Endothelial cell of umbilical vein (primary cell): ENCODE data around the gene ZNF362. TPM values are rescaled to one million over a fixed set of nuclear protein-coding genes. Genes with fewer than 3 reads are reported as not detected.

Experiments used
- BruUV-seq: library from RNA; stranded (reverse); fragments of 400-500 nt; replicated peaks from 2 replicates; lab custom pipeline; 2021; lab: Mats Ljungman, UMichigan
- CTCF ChIA-PET: fragments of 300-600, 350-600 bp; sonication (Branson Sonifier 250); formaldehyde crosslinking; loops from one replicate; lab custom pipeline; 2021; ENCODE audit warnings: antibody characterized with exemption, inconsistent platforms; lab: Charles Lee
- POLR2A ChIA-PET: fragments of 300-600, 350-600 bp; sonication (Branson Sonifier 250); formaldehyde crosslinking; loops from one replicate; lab custom pipeline; 2021; ENCODE audit warnings: antibody characterized with exemption, inconsistent platforms; lab: Charles Lee
- DNase-seq: peaks from one replicate; pipeline ENCODE4 v3.0.0-alpha.2; 2011; ENCODE audit warnings: low read depth, low spot score
- FAIRE-seq: peaks from 2 replicates; lab custom pipeline; 2011; peaks lifted over from hg19 to GRCh38; lab: Jason Lieb, UNC
- H2AFZ ChIP-seq: 2 replicates; pipeline ENCODE4 v1.6.0; 2012; ENCODE audit warnings: low read depth, low read length, control low read depth, inconsistent platforms
- H3K27ac ChIP-seq: 2 replicates; pipeline ENCODE4 v1.5.1; 2011; ENCODE audit warnings: low read depth, mild to moderate bottlenecking, control low read depth, low read length, moderate library complexity; ENCODE audit not compliant: insufficient read depth
- H3K27me3 ChIP-seq, 2 experiments: 2 replicates each; pipeline versions ENCODE4 v1.6.0 to v1.6.1; 2011; ENCODE audit warnings: low read length in 2 of 2, mixed read lengths in 1 of 2; ENCODE audit not compliant: control insufficient read depth in 2 of 2, insufficient read depth in 2 of 2
- H3K36me3 ChIP-seq, 2 experiments: 2 replicates in 1 of 2; 3 replicates in 1 of 2; pipeline ENCODE4 v1.5.1; 2011; ENCODE audit warnings: low read length in 2 of 2, mild to moderate bottlenecking in 1 of 2, moderate library complexity in 1 of 2; ENCODE audit not compliant: control insufficient read depth in 2 of 2, insufficient read depth in 2 of 2; ENCODE audit errors: extremely low read depth in 1 of 2
- H3K4me1 ChIP-seq: 3 replicates; pipeline ENCODE4 v1.5.1; 2011; ENCODE audit warnings: mild to moderate bottlenecking, low read length; ENCODE audit not compliant: control insufficient read depth, insufficient read depth; ENCODE audit errors: extremely low read depth
- H3K4me2 ChIP-seq: 2 replicates; pipeline ENCODE4 v1.6.1; 2011; ENCODE audit warnings: low read length, control low read depth, mixed read lengths; ENCODE audit not compliant: insufficient read depth
- H3K4me3 ChIP-seq, 3 experiments: fragments of 200-600 bp in 1 of 3; sonication (generic), shearing (Covaris generic) in 1 of 3; replicated peaks in 1 of 3; 2 replicates each; pipeline ENCODE4 v1.5.1; 2011 to 2016; ENCODE audit warnings: control low read depth in 3 of 3, low read length in 3 of 3, mild to moderate bottlenecking in 2 of 3, inconsistent platforms in 1 of 3, low read depth in 1 of 3, moderate library complexity in 1 of 3; ENCODE audit not compliant: insufficient read depth in 1 of 3
- H3K79me2 ChIP-seq: 2 replicates; pipeline ENCODE4 v1.6.0; 2012; ENCODE audit warnings: low read length, inconsistent platforms; ENCODE audit not compliant: control insufficient read depth, insufficient read depth
- H3K9ac ChIP-seq: replicated peaks from 2 replicates; pipeline ENCODE3; 2011; ENCODE audit warnings: low read length, control low read depth; ENCODE audit not compliant: insufficient read depth; ENCODE audit errors: extremely low read depth
- H3K9me1 ChIP-seq: replicated peaks from 3 replicates; pipeline ENCODE4 v1.6.0; 2011; ENCODE audit warnings: mild to moderate bottlenecking, low read length; ENCODE audit not compliant: control insufficient read depth, insufficient read depth; ENCODE audit errors: extremely low read depth
- H3K9me3 ChIP-seq: replicated peaks from 2 replicates; pipeline ENCODE4 v1.5.1; 2012; ENCODE audit warnings: low read length, inconsistent platforms; ENCODE audit not compliant: control insufficient read depth, insufficient read depth
- H4K20me1 ChIP-seq: replicated peaks from 2 replicates; pipeline ENCODE3; 2011; ENCODE audit warnings: mild to moderate bottlenecking, low read length; ENCODE audit not compliant: control insufficient read depth, insufficient read depth; ENCODE audit errors: extremely low read depth
- CTCF ChIP-seq, 2 donors: IDR thresholded peaks; 1 replicate in 1 of 2; 2 replicates in 1 of 2; pipeline ENCODE4 v1.5.1; 2011; ENCODE audit warnings: low read length in 2 of 2, mild to moderate bottlenecking in 2 of 2, moderate library complexity in 2 of 2, control low read depth in 1 of 2, inconsistent platforms in 1 of 2, low read depth in 1 of 2; ENCODE audit not compliant: insufficient read depth in 1 of 2; ENCODE audit errors: extremely low read depth in 1 of 2
- EZH2 ChIP-seq: IDR thresholded peaks from 2 replicates; pipeline ENCODE4 v1.6.1; 2012; ENCODE audit warnings: borderline replicate concordance, low read depth, mild to moderate bottlenecking, moderate library complexity, low read length, inconsistent platforms; ENCODE audit not compliant: severe bottlenecking
- FOS ChIP-seq: IDR thresholded peaks from 2 replicates; pipeline ENCODE4 v1.6.1; 2011; ENCODE audit warnings: mild to moderate bottlenecking, low read length, moderate library complexity, borderline replicate concordance; ENCODE audit not compliant: insufficient read depth
- GATA2 ChIP-seq: IDR thresholded peaks from 2 replicates; pipeline ENCODE4 v1.7.0; 2011; ENCODE audit warnings: low read depth, mild to moderate bottlenecking, moderate library complexity, mixed read lengths, low read length; ENCODE audit not compliant: insufficient read length, insufficient read depth
- JUN ChIP-seq: IDR thresholded peaks from 2 replicates; pipeline ENCODE4 v1.6.1; 2011; ENCODE audit warnings: borderline replicate concordance, low read depth; ENCODE audit not compliant: insufficient read length, insufficient read depth
- MAX ChIP-seq: IDR thresholded peaks from 2 replicates; pipeline ENCODE4 v1.6.1; 2011; ENCODE audit not compliant: insufficient read depth, insufficient read length
- MYC ChIP-seq: IDR thresholded peaks from one replicate; pipeline ENCODE4 v1.6.1; 2011; ENCODE audit warnings: mild to moderate bottlenecking, low read depth, low read length
- POLR2A ChIP-seq: IDR thresholded peaks from 2 replicates; pipeline ENCODE4 v1.6.1; 2012; ENCODE audit warnings: low read depth, mild to moderate bottlenecking, control low read depth, low read length
- POLR2AphosphoS5 ChIP-seq: IDR thresholded peaks from 2 replicates; pipeline ENCODE4 v1.6.1; 2012; ENCODE audit warnings: low read depth, mild to moderate bottlenecking, control low read depth, low read length, moderate library complexity; ENCODE audit not compliant: insufficient read depth
- dilution Hi-C: fragments of 300-500 bp; cut with MboI; formaldehyde crosslinking; loops from one replicate; pipeline ENCODE4 v1.15.0; 2019; ENCODE audit warnings: low sequenced_read_pairs; ENCODE audit not compliant: extremely low pct_ligation_motif_present
- intact Hi-C: fragments of 100-400 bp; cut with micrococcal nuclease; formaldehyde crosslinking; loops from one replicate; pipeline ENCODE4 v1.10.0; 2022
- polyA plus RNA-seq, 4 experiments: library from polyadenylated mRNA; depleted of rRNA in 3 of 4; stranded (reverse) in 3 of 4; unstranded in 1 of 4; fragments of >200 nt; gene quantifications; 2 replicates each; pipeline versions ENCODE4 v1.2.1 to v1.2.3, GENCODE V29; 2011 to 2012; ENCODE audit warnings: missing spikeins in 1 of 4
- total RNA-seq: library from RNA; stranded (reverse); gene quantifications from 2 replicates; pipeline ENCODE4 v1.2.3, GENCODE V29; 2021

The ZNF362 gene
- total and polyA plus RNA-seq, 2 donors (not counting 3 experiments of a cell fraction or from before 2014, with no cell fraction given) = 28.4 to 35.3 TPM

GRCh38 chr1:33244143-33244808, 12.0 kb upstream of the ZNF362 start:
- POLR2A ChIA-PET = no interaction called here
- no peak overlapping the region for H3K9ac ChIP-seq
- CTCF ChIA-PET = interaction anchor here (1.0 kb wide), 1 partner anchor 106 kb away, joined by 3 read pairs; no protein-coding TSS in a partner anchor

GRCh38 chr1:33244809-33245186, 11.5 kb upstream of the ZNF362 start:
- H3K79me2 ChIP-seq = no peaks in the 10 kb centered on the region
- no peak overlapping the region for H3K4me3 ChIP-seq
- H3K9me1 ChIP-seq = no peaks in the 10 kb centered on the region
- H3K9me3 ChIP-seq = no peaks in the 10 kb centered on the region
- ChIA-PET CTCF (interaction anchor here (1.0 kb wide), 1 partner anchor 107 kb away, joined by 3 read pairs; no protein-coding TSS in a partner anchor), POLR2A (no interaction called here)
- no peak overlapping the region for H2AFZ ChIP-seq
- H3K9ac ChIP-seq = no peak overlapping the region
- BruUV-seq = no TSS peak
- dilution Hi-C loops = no loop called here
- H3K4me1 ChIP-seq = no peaks in the 10 kb centered on the region
- no peak overlapping the region for H3K27ac ChIP-seq
- no peak for TF ChIP-seq FOS
- no peak for TF ChIP-seq POLR2AphosphoS5
- TF ChIP-seq CTCF (IDR thresholded peaks at IDR 0.05; ENCODE audit: extremely low read depth in 1 of 2, insufficient read depth in 1 of 2, low read depth in 1 of 2, low read length in 2 of 2) = no peak
- TF ChIP-seq MYC = no peak
- TF ChIP-seq JUN = no peak
- no peak for TF ChIP-seq EZH2
- TF ChIP-seq GATA2 = no peak
- TF ChIP-seq POLR2A = no peak
- no peak for TF ChIP-seq MAX
- no peaks in the 10 kb centered on the region for H4K20me1 ChIP-seq
- FAIRE-seq = no peak
- H3K4me2 ChIP-seq = no peak overlapping the region
- intact Hi-C loops = no loop called here
- peaks cover 12 to 31% of the 10 kb centered on the region in 2 experiments for H3K27me3 ChIP-seq
- no peak for DNase-seq
- H3K36me3 ChIP-seq = no peaks in the 10 kb centered on the region

More at GRCh38 chr1:33244143-33244808, 12.0 kb upstream of the ZNF362 start:
- no peak for DNase-seq
- Histone ChIP-seq H3K4me3 (no peak overlapping the region), H3K9me3 (no peaks in the 10 kb centered on the region), H3K27me3 (peaks cover 12 to 29% of the 10 kb centered on the region in 2 experiments), H3K27ac (no peak overlapping the region), H3K36me3 (no peaks in the 10 kb centered on the region), H3K79me2 (no peaks in the 10 kb centered on the region), H2AFZ (no peak overlapping the region), H3K9me1 (no peaks in the 10 kb centered on the region), H3K4me1 (no peaks in the 10 kb centered on the region), H4K20me1 (no peaks in the 10 kb centered on the region), H3K4me2 (no peak overlapping the region)
- intact Hi-C loops (no loop called here), dilution Hi-C loops (no loop called here)
- FAIRE-seq = no peak
- BruUV-seq = no TSS peak
- TF ChIP-seq GATA2 = no peak
- no peak for TF ChIP-seq MAX
- no peak for TF ChIP-seq MYC
- no peak for TF ChIP-seq POLR2A
- TF ChIP-seq POLR2AphosphoS5 = no peak
